Cerebellar nuclear complex (tissue), 1 donor: ENCODE results near the gene KAZALD1.
"Not testable (repeated sequence)": the region's sequence is repeated elsewhere in the genome, so short reads cannot be mapped to it uniquely, and the experiment has no call there.

Experiments
- DNase-seq, 2 experiments: peaks; one replicate each; lab custom pipeline; 2025; lab: John Stamatoyannopoulos, UW

KAZALD1 gene

GRCh38 chr10:101030496-101031127, 31.2 kb upstream of the KAZALD1 start:
- DNase-seq, result no peak

GRCh38 chr10:101031128-101031795, 30.5 kb upstream of the KAZALD1 start, which contains the start of the genes PDZD7 and SFXN3:
Gene PDZD7 (minus strand): TSS chr10:101031129. CDS start chr10:101030219, 910 bp downstream.
Gene SFXN3 (plus strand): TSS chr10:101031234. CDS start chr10:101034695, 3,461 bp downstream.
- peak; percentile 76 to 87 for DNase-seq

- peak; percentile 21 to 62 for DNase-seq
Measured at GRCh38 chr10:101031796-101032636, 29.8 kb upstream of the KAZALD1 start.

- peak; percentile 74 to 76 for DNase-seq
Measured at GRCh38 chr10:101032637-101033224, 29.1 kb upstream of the KAZALD1 start.

- DNase-seq, result no peak
Measured at GRCh38 chr10:101033276-101033675, 28.5 kb upstream of the KAZALD1 start.

- DNase-seq, result not testable (repeated sequence)
Measured at GRCh38 chr10:101034404-101034803, 27.4 kb upstream of the KAZALD1 start.

- no peak for DNase-seq
Measured at GRCh38 chr10:101035314-101035713, 26.5 kb upstream of the KAZALD1 start.

- DNase-seq, result no peak
Measured at GRCh38 chr10:101035916-101036702, 25.7 kb upstream of the KAZALD1 start.

- no peak for DNase-seq
Measured at GRCh38 chr10:101036726-101037125, 25.1 kb upstream of the KAZALD1 start.

GRCh38 chr10:101038484-101038883, 23.3 kb upstream of the KAZALD1 start:
- no peak for DNase-seq

- no peak for DNase-seq
Measured at GRCh38 chr10:101040061-101040460, 21.7 kb upstream of the KAZALD1 start.

- no peak for DNase-seq
Measured at GRCh38 chr10:101040851-101041250, 20.9 kb upstream of the KAZALD1 start.

- peak in 1 of 2 experiments; percentile 67 for DNase-seq
Measured at GRCh38 chr10:101041252-101041761, 20.5 kb upstream of the KAZALD1 start.

- no peak for DNase-seq
Measured at GRCh38 chr10:101042118-101042517, 19.7 kb upstream of the KAZALD1 start.

GRCh38 chr10:101042667-101043362, 19.0 kb upstream of the KAZALD1 start:
- DNase-seq, result peak; percentile 59 to 79

- no peak for DNase-seq
Measured at GRCh38 chr10:101043363-101043707, 18.5 kb upstream of the KAZALD1 start.

- no peak for DNase-seq
Measured at GRCh38 chr10:101044117-101044516, 17.7 kb upstream of the KAZALD1 start.

GRCh38 chr10:101046332-101047238, 15.2 kb upstream of the KAZALD1 start:
- no peak for DNase-seq

- no peak for DNase-seq
Measured at GRCh38 chr10:101047268-101047667, 14.5 kb upstream of the KAZALD1 start.
